Endothelial cell of umbilical vein (primary cell): ENCODE measurements around the gene CAMK2N2. TPM values are rescaled to one million over a fixed set of nuclear protein-coding genes. Genes with fewer than 3 reads are reported as not detected.

ENCODE experiments used
- BruUV-seq: library from RNA; stranded (reverse); fragments of 400-500 nt; replicated peaks from 2 replicates; lab custom pipeline; 2021; lab: Mats Ljungman, UMichigan
- CTCF ChIA-PET: fragments of 300-600, 350-600 bp; sonication (Branson Sonifier 250); formaldehyde crosslinking; loops from one replicate; lab custom pipeline; 2021; ENCODE audit warnings: antibody characterized with exemption, inconsistent platforms; lab: Charles Lee
- POLR2A ChIA-PET: fragments of 300-600, 350-600 bp; sonication (Branson Sonifier 250); formaldehyde crosslinking; loops from one replicate; lab custom pipeline; 2021; ENCODE audit warnings: antibody characterized with exemption, inconsistent platforms; lab: Charles Lee
- DNase-seq: peaks from one replicate; pipeline ENCODE4 v3.0.0-alpha.2; 2011; ENCODE audit warnings: low read depth, low spot score
- FAIRE-seq: peaks from 2 replicates; lab custom pipeline; 2011; peaks lifted over from hg19 to GRCh38; lab: Jason Lieb, UNC
- H2AFZ ChIP-seq: 2 replicates; pipeline ENCODE4 v1.6.0; 2012; ENCODE audit warnings: low read depth, low read length, control low read depth, inconsistent platforms
- H3K27ac ChIP-seq: 2 replicates; pipeline ENCODE4 v1.5.1; 2011; ENCODE audit warnings: low read depth, mild to moderate bottlenecking, control low read depth, low read length, moderate library complexity; ENCODE audit not compliant: insufficient read depth
- H3K27me3 ChIP-seq, 2 experiments: 2 replicates each; pipeline versions ENCODE4 v1.6.0 to v1.6.1; 2011; ENCODE audit warnings: low read length in 2 of 2, mixed read lengths in 1 of 2; ENCODE audit not compliant: control insufficient read depth in 2 of 2, insufficient read depth in 2 of 2
- H3K36me3 ChIP-seq, 2 experiments: 2 replicates in 1 of 2; 3 replicates in 1 of 2; pipeline ENCODE4 v1.5.1; 2011; ENCODE audit warnings: low read length in 2 of 2, mild to moderate bottlenecking in 1 of 2, moderate library complexity in 1 of 2; ENCODE audit not compliant: control insufficient read depth in 2 of 2, insufficient read depth in 2 of 2; ENCODE audit errors: extremely low read depth in 1 of 2
- H3K4me1 ChIP-seq: 3 replicates; pipeline ENCODE4 v1.5.1; 2011; ENCODE audit warnings: mild to moderate bottlenecking, low read length; ENCODE audit not compliant: control insufficient read depth, insufficient read depth; ENCODE audit errors: extremely low read depth
- H3K4me2 ChIP-seq: 2 replicates; pipeline ENCODE4 v1.6.1; 2011; ENCODE audit warnings: low read length, control low read depth, mixed read lengths; ENCODE audit not compliant: insufficient read depth
- H3K4me3 ChIP-seq, 3 experiments: fragments of 200-600 bp in 1 of 3; sonication (generic), shearing (Covaris generic) in 1 of 3; replicated peaks in 1 of 3; 2 replicates each; pipeline ENCODE4 v1.5.1; 2011 to 2016; ENCODE audit warnings: control low read depth in 3 of 3, low read length in 3 of 3, mild to moderate bottlenecking in 2 of 3, inconsistent platforms in 1 of 3, low read depth in 1 of 3, moderate library complexity in 1 of 3; ENCODE audit not compliant: insufficient read depth in 1 of 3
- H3K79me2 ChIP-seq: 2 replicates; pipeline ENCODE4 v1.6.0; 2012; ENCODE audit warnings: low read length, inconsistent platforms; ENCODE audit not compliant: control insufficient read depth, insufficient read depth
- H3K9ac ChIP-seq: replicated peaks from 2 replicates; pipeline ENCODE3; 2011; ENCODE audit warnings: low read length, control low read depth; ENCODE audit not compliant: insufficient read depth; ENCODE audit errors: extremely low read depth
- H3K9me1 ChIP-seq: replicated peaks from 3 replicates; pipeline ENCODE4 v1.6.0; 2011; ENCODE audit warnings: mild to moderate bottlenecking, low read length; ENCODE audit not compliant: control insufficient read depth, insufficient read depth; ENCODE audit errors: extremely low read depth
- H3K9me3 ChIP-seq: replicated peaks from 2 replicates; pipeline ENCODE4 v1.5.1; 2012; ENCODE audit warnings: low read length, inconsistent platforms; ENCODE audit not compliant: control insufficient read depth, insufficient read depth
- H4K20me1 ChIP-seq: replicated peaks from 2 replicates; pipeline ENCODE3; 2011; ENCODE audit warnings: mild to moderate bottlenecking, low read length; ENCODE audit not compliant: control insufficient read depth, insufficient read depth; ENCODE audit errors: extremely low read depth
- GATA2 ChIP-seq: IDR thresholded peaks from 2 replicates; pipeline ENCODE4 v1.7.0; 2011; ENCODE audit warnings: low read depth, mild to moderate bottlenecking, moderate library complexity, mixed read lengths, low read length; ENCODE audit not compliant: insufficient read length, insufficient read depth
- JUN ChIP-seq: IDR thresholded peaks from 2 replicates; pipeline ENCODE4 v1.6.1; 2011; ENCODE audit warnings: borderline replicate concordance, low read depth; ENCODE audit not compliant: insufficient read length, insufficient read depth
- MAX ChIP-seq: IDR thresholded peaks from 2 replicates; pipeline ENCODE4 v1.6.1; 2011; ENCODE audit not compliant: insufficient read depth, insufficient read length
- POLR2A ChIP-seq: IDR thresholded peaks from 2 replicates; pipeline ENCODE4 v1.6.1; 2012; ENCODE audit warnings: low read depth, mild to moderate bottlenecking, control low read depth, low read length
- POLR2AphosphoS5 ChIP-seq: IDR thresholded peaks from 2 replicates; pipeline ENCODE4 v1.6.1; 2012; ENCODE audit warnings: low read depth, mild to moderate bottlenecking, control low read depth, low read length, moderate library complexity; ENCODE audit not compliant: insufficient read depth
- dilution Hi-C: fragments of 300-500 bp; cut with MboI; formaldehyde crosslinking; loops from one replicate; pipeline ENCODE4 v1.15.0; 2019; ENCODE audit warnings: low sequenced_read_pairs; ENCODE audit not compliant: extremely low pct_ligation_motif_present
- intact Hi-C: fragments of 100-400 bp; cut with micrococcal nuclease; formaldehyde crosslinking; loops from one replicate; pipeline ENCODE4 v1.10.0; 2022
- polyA plus RNA-seq, 4 experiments: library from polyadenylated mRNA; depleted of rRNA in 3 of 4; stranded (reverse) in 3 of 4; unstranded in 1 of 4; fragments of >200 nt; gene quantifications; 2 replicates each; pipeline versions ENCODE4 v1.2.1 to v1.2.3, GENCODE V29; 2011 to 2012; ENCODE audit warnings: missing spikeins in 1 of 4
- total RNA-seq: library from RNA; stranded (reverse); gene quantifications from 2 replicates; pipeline ENCODE4 v1.2.3, GENCODE V29; 2021
- TF ChIP-seq, protein P1 (sequence below), 2 donors: IDR thresholded peaks; 1 replicate in 1 of 2; 2 replicates in 1 of 2; pipeline ENCODE4 v1.5.1; 2011; ENCODE audit warnings: low read length in 2 of 2, mild to moderate bottlenecking in 2 of 2, moderate library complexity in 2 of 2, control low read depth in 1 of 2, inconsistent platforms in 1 of 2, low read depth in 1 of 2; ENCODE audit not compliant: insufficient read depth in 1 of 2; ENCODE audit errors: extremely low read depth in 1 of 2

The CAMK2N2 gene
- total and polyA plus RNA-seq, 2 donors (not counting 3 experiments of a cell fraction or from before 2014, with no cell fraction given), result 0.11 TPM; not detected in 1

GRCh38 chr3:184295771-184296170 lies 34.4 kb upstream of the CAMK2N2 start:
- BruUV-seq, result no TSS peak
- Histone ChIP-seq H3K9me1 (no peaks in the 10 kb centered on the region), H3K4me2 (no peak overlapping the region), H3K27me3 (peaks cover 0 to 3% of the 10 kb centered on the region in 2 experiments), H3K27ac (no peak overlapping the region), H3K79me2 (peaks cover 17% of the 10 kb centered on the region), H3K9me3 (no peaks in the 10 kb centered on the region), H2AFZ (no peak overlapping the region), H3K4me3 (no peak overlapping the region), H3K9ac (no peak overlapping the region), H4K20me1 (no peaks in the 10 kb centered on the region), H3K36me3 (no peaks in the 10 kb centered on the region), H3K4me1 (peaks cover 12% of the 10 kb centered on the region)
- ChIA-PET POLR2A (interaction anchor here (0.7 kb wide), 1 partner anchor 120 kb away, joined by 4 read pairs; no protein-coding TSS in a partner anchor), CTCF (interaction anchor here (1.0 to 2.1 kb wide), 4 partner anchors 10 to 398 kb away, joined by 3 to 6 read pairs (median 4); partner anchors contain the start of gene EEF1AKMT4)
- DNase-seq, result no peak
- dilution Hi-C loops (no loop called here), intact Hi-C loops (no loop called here)
- FAIRE-seq, result no peak
- TF ChIP-seq GATA2, result no peak
- no peak for TF ChIP-seq JUN
- no peak for TF ChIP-seq POLR2A
- no peak for TF ChIP-seq POLR2AphosphoS5
- TF ChIP-seq, protein P1, sequence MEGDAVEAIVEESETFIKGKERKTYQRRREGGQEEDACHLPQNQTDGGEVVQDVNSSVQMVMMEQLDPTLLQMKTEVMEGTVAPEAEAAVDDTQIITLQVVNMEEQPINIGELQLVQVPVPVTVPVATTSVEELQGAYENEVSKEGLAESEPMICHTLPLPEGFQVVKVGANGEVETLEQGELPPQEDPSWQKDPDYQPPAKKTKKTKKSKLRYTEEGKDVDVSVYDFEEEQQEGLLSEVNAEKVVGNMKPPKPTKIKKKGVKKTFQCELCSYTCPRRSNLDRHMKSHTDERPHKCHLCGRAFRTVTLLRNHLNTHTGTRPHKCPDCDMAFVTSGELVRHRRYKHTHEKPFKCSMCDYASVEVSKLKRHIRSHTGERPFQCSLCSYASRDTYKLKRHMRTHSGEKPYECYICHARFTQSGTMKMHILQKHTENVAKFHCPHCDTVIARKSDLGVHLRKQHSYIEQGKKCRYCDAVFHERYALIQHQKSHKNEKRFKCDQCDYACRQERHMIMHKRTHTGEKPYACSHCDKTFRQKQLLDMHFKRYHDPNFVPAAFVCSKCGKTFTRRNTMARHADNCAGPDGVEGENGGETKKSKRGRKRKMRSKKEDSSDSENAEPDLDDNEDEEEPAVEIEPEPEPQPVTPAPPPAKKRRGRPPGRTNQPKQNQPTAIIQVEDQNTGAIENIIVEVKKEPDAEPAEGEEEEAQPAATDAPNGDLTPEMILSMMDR (IDR thresholded peaks at IDR 0.05; ENCODE audit: extremely low read depth in 1 of 2, insufficient read depth in 1 of 2, low read depth in 1 of 2, low read length in 2 of 2), result no peak
- no peak for TF ChIP-seq MAX
